Measurements from ENCODE around the gene ASIC2.

Gene ASIC2

DNA sequence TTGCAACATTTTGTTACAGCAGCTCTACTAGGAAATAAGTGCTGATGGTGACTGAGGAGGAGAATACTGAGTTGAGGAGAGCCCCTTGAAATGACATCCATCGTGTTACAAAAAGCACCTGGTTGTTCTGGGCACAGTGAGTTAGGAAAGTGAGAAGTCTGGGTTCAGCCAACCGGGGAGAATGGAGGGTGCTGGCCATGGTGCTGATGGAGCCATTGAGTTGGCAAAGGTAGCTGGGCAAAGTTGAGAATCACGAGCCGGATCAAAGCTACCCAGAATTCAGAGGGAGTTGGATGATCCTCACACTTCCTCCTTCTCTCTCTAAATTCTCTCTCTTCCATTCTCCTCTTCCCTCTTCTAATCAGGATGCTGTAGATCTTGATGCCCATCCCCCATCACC is 35.0 kb upstream of the ASIC2 start:
- H4K20me1 ChIP-seq (ENCODE audit: control insufficient read depth, insufficient read depth, low read depth, low read length), result no peaks in the 10 kb centered on the region
- no peak for TF ChIP-seq EZH2phosphoT487 (IDR thresholded peaks at IDR 0.05; ENCODE audit: borderline replicate concordance, low read length)
- TF ChIP-seq, protein P1, sequence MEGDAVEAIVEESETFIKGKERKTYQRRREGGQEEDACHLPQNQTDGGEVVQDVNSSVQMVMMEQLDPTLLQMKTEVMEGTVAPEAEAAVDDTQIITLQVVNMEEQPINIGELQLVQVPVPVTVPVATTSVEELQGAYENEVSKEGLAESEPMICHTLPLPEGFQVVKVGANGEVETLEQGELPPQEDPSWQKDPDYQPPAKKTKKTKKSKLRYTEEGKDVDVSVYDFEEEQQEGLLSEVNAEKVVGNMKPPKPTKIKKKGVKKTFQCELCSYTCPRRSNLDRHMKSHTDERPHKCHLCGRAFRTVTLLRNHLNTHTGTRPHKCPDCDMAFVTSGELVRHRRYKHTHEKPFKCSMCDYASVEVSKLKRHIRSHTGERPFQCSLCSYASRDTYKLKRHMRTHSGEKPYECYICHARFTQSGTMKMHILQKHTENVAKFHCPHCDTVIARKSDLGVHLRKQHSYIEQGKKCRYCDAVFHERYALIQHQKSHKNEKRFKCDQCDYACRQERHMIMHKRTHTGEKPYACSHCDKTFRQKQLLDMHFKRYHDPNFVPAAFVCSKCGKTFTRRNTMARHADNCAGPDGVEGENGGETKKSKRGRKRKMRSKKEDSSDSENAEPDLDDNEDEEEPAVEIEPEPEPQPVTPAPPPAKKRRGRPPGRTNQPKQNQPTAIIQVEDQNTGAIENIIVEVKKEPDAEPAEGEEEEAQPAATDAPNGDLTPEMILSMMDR (IDR thresholded peaks at IDR 0.05; ENCODE audit: low read depth, low read length, poor library complexity, severe bottlenecking), result no peak
- H3K36me3 ChIP-seq (ENCODE audit: control insufficient read depth, low read length), result no peaks in the 10 kb centered on the region
- no peak overlapping the region for H3K27ac ChIP-seq (ENCODE audit: low read depth, low read length)
- H3K4me2 ChIP-seq (ENCODE audit: low read length), result no peak overlapping the region
- no peaks in the 10 kb centered on the region for H3K9me2 ChIP-seq (replicated peaks; ENCODE audit: control insufficient read depth, low read length)
- H3F3A ChIP-seq (ENCODE audit: control insufficient read depth, insufficient read depth), result no peaks in the 10 kb centered on the region
- H3K79me2 ChIP-seq (ENCODE audit: control insufficient read depth, low read length), result no peaks in the 10 kb centered on the region
- H3K4me3 ChIP-seq (ENCODE audit: low read length), result no peak overlapping the region
- H3K4me1 ChIP-seq (ENCODE audit: control insufficient read depth, low read length), result no peaks in the 10 kb centered on the region
- H3K27me3 ChIP-seq (ENCODE audit: control insufficient read depth, low read length), result no peaks in the 10 kb centered on the region
- H3K9me3 ChIP-seq (ENCODE audit: control insufficient read depth, insufficient read depth, low read length), result no peaks in the 10 kb centered on the region

DNA sequence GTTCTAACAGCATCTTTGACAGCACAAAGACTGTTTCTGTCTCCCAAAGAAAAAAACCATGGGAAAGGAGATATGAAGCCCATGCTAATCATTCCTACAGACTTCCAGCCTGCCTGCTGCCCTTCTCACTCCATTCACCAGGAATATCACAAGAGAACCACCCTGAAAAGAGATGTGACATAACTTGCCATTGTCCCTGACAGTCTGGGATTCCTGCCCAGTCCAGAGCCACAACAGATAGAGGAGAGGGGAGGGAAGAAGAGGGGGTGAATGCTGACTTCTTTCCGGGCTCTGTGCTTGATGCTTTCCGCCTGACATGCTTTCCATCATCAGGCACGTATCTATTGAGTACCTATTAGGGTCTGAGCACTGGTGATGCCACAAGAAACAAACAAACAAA is 31.6 kb upstream of the ASIC2 start:
- H3K36me3 ChIP-seq (ENCODE audit: control insufficient read depth, low read length), result no peaks in the 10 kb centered on the region
- no peaks in the 10 kb centered on the region for H3K79me2 ChIP-seq (ENCODE audit: control insufficient read depth, low read length)
- H3K9me2 ChIP-seq (replicated peaks; ENCODE audit: control insufficient read depth, low read length), result no peaks in the 10 kb centered on the region
- no peak overlapping the region for H3K4me2 ChIP-seq (ENCODE audit: low read length)
- H3K4me1 ChIP-seq (ENCODE audit: control insufficient read depth, low read length), result no peaks in the 10 kb centered on the region
- H4K20me1 ChIP-seq (ENCODE audit: control insufficient read depth, insufficient read depth, low read depth, low read length), result no peaks in the 10 kb centered on the region
- no peak overlapping the region for H3K27ac ChIP-seq (ENCODE audit: low read depth, low read length)
- H3K27me3 ChIP-seq (ENCODE audit: control insufficient read depth, low read length), result no peaks in the 10 kb centered on the region
- H3K4me3 ChIP-seq (ENCODE audit: low read length), result no peak overlapping the region
- H3K9me3 ChIP-seq (ENCODE audit: control insufficient read depth, insufficient read depth, low read length), result no peaks in the 10 kb centered on the region
- no peak for TF ChIP-seq EZH2phosphoT487 (IDR thresholded peaks at IDR 0.05; ENCODE audit: borderline replicate concordance, low read length)
- TF ChIP-seq, protein P1 (IDR thresholded peaks at IDR 0.05; ENCODE audit: low read depth, low read length, poor library complexity, severe bottlenecking), result no peak
- H3F3A ChIP-seq (ENCODE audit: control insufficient read depth, insufficient read depth), result no peaks in the 10 kb centered on the region

- no peaks in the 10 kb centered on the region for H4K20me1 ChIP-seq (ENCODE audit: control insufficient read depth, insufficient read depth, low read depth, low read length)
- TF ChIP-seq EZH2phosphoT487 (IDR thresholded peaks at IDR 0.05; ENCODE audit: borderline replicate concordance, low read length), result no peak
- TF ChIP-seq, protein P1 (IDR thresholded peaks at IDR 0.05; ENCODE audit: low read depth, low read length, poor library complexity, severe bottlenecking), result no peak
- no peak overlapping the region for H3K4me3 ChIP-seq (ENCODE audit: low read length)
- no peaks in the 10 kb centered on the region for H3F3A ChIP-seq (ENCODE audit: control insufficient read depth, insufficient read depth)
- no peaks in the 10 kb centered on the region for H3K36me3 ChIP-seq (ENCODE audit: control insufficient read depth, low read length)
- H3K4me1 ChIP-seq (ENCODE audit: control insufficient read depth, low read length), result no peaks in the 10 kb centered on the region
- H3K9me3 ChIP-seq (ENCODE audit: control insufficient read depth, insufficient read depth, low read length), result no peaks in the 10 kb centered on the region
- no peak overlapping the region for H3K4me2 ChIP-seq (ENCODE audit: low read length)
- no peaks in the 10 kb centered on the region for H3K79me2 ChIP-seq (ENCODE audit: control insufficient read depth, low read length)
- H3K9me2 ChIP-seq (replicated peaks; ENCODE audit: control insufficient read depth, low read length), result no peaks in the 10 kb centered on the region
- H3K27me3 ChIP-seq (ENCODE audit: control insufficient read depth, low read length), result no peaks in the 10 kb centered on the region
- no peak overlapping the region for H3K27ac ChIP-seq (ENCODE audit: low read depth, low read length)
Measured at GRCh38 chr17:33322063-33322462, 29.0 kb upstream of the ASIC2 start.

DNA sequence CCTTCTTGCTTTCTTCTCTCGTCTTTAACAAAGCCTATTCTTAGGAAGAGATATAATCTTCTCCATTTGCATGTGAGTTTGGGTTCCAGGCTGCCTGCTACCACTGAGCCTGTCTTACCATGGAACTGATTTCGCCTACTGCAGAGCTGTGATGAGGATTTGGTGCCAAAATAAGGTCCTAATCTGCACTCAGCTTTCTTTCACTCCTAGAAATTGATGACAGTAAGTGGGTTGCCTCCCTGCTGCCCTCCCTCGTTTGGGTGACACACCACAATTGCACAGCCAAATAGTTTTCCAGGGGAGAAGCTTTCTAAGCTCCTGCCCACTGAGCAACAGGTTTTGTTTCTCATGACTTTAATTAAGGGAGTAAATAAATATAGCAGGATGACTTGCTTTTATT is 25.1 kb upstream of the ASIC2 start:
- Histone ChIP-seq H3K9me2 (replicated peaks; ENCODE audit: control insufficient read depth, low read length) (no peaks in the 10 kb centered on the region), H3K4me2 (ENCODE audit: low read length) (no peak overlapping the region), H4K20me1 (ENCODE audit: control insufficient read depth, insufficient read depth, low read depth, low read length) (no peaks in the 10 kb centered on the region), H3K79me2 (ENCODE audit: control insufficient read depth, low read length) (no peaks in the 10 kb centered on the region), H3K27ac (ENCODE audit: low read depth, low read length) (no peak overlapping the region), H3K36me3 (ENCODE audit: control insufficient read depth, low read length) (no peaks in the 10 kb centered on the region), H3K9me3 (ENCODE audit: control insufficient read depth, insufficient read depth, low read length) (no peaks in the 10 kb centered on the region), H3K4me3 (ENCODE audit: low read length) (no peak overlapping the region), H3K27me3 (ENCODE audit: control insufficient read depth, low read length) (no peaks in the 10 kb centered on the region), H3K4me1 (ENCODE audit: control insufficient read depth, low read length) (no peaks in the 10 kb centered on the region), H3F3A (ENCODE audit: control insufficient read depth, insufficient read depth) (no peaks in the 10 kb centered on the region)
- TF ChIP-seq, protein P1 (IDR thresholded peaks at IDR 0.05; ENCODE audit: low read depth, low read length, poor library complexity, severe bottlenecking), result no peak
- no peak for TF ChIP-seq EZH2phosphoT487 (IDR thresholded peaks at IDR 0.05; ENCODE audit: borderline replicate concordance, low read length)
